Esophagus squamous epithelium (tissue), 5 donors: ENCODE data around the gene WWOX. TPM values are rescaled to one million over a fixed set of nuclear protein-coding genes. Genes with fewer than 3 reads are reported as not detected.

Source experiments
- DNase-seq: peaks from one replicate; lab custom pipeline; 2025; lab: John Stamatoyannopoulos, UW
- H3K27ac ChIP-seq, 4 donors: fragments of 200-600 bp; sonication (generic); one replicate each; pipeline ENCODE4 v1.5.1; 2016 to 2019; ENCODE audit warnings: mild to moderate bottlenecking in 1 of 4
- H3K27me3 ChIP-seq, 4 donors: fragments of 200-600 bp; sonication (generic); 1 replicate in 3 of 4; 2 replicates in 1 of 4; pipeline versions ENCODE4 v1.5.1 to v1.6.0; 2017 to 2021; ENCODE audit warnings: antibody characterized with exemption in 1 of 4
- H3K36me3 ChIP-seq, 3 donors: fragments of 200-600 bp; sonication (generic); one replicate each; pipeline ENCODE4 v1.5.1; 2016 to 2019
- H3K4me1 ChIP-seq, 3 donors: fragments of 200-600 bp; sonication (generic); one replicate each; pipeline ENCODE4 v1.5.1; 2017 to 2019
- H3K4me3 ChIP-seq, 4 donors: fragments of 200-600 bp; sonication (generic); 1 replicate in 3 of 4; 2 replicates in 1 of 4; pipeline ENCODE4 v1.5.1; 2016 to 2019; ENCODE audit warnings: mild to moderate bottlenecking in 2 of 4, moderate library complexity in 1 of 4
- H3K9me3 ChIP-seq, 3 donors: fragments of 200-600 bp; sonication (generic); one replicate each; pipeline ENCODE4 v1.5.1; 2016 to 2019
- CTCF ChIP-seq, 6 experiments: fragments of 450-650 bp in 4 of 6; fragments of 200-600 bp in 2 of 6; sonication (generic) in 2 of 6; IDR thresholded peaks; one replicate each; pipeline ENCODE4 v1.5.1; 2016 to 2019; ENCODE audit warnings: antibody characterized with exemption in 6 of 6, mild to moderate bottlenecking in 4 of 6, moderate library complexity in 4 of 6
- POLR2A ChIP-seq, 4 donors: fragments of 450-650 bp; IDR thresholded peaks; one replicate each; pipeline ENCODE4 v1.6.1; 2017; ENCODE audit warnings: antibody characterized with exemption in 4 of 4, mild to moderate bottlenecking in 4 of 4, moderate library complexity in 3 of 4
- WGBS, 2 donors: methylation state at CpG; one replicate each; pipeline ENCODE4 v1.1.5; 2018; 5-methylcytosine and 5-hydroxymethylcytosine counted together
- intact Hi-C: fragments of 100-400 bp; cut with DNase I; formaldehyde crosslinking; loops from one replicate; pipeline ENCODE4 v1.15.0; 2022
- total RNA-seq, 4 donors: library from RNA; depleted of rRNA; stranded (reverse); fragments of >200 nt; gene quantifications; one replicate each; pipeline ENCODE4 v1.1.0, GENCODE V29; 2016
- donor health status: DM: yes; HTN: yes; CAD: no.

The WWOX gene
- total RNA-seq, 4 donors from 2014 or later, result 20.9 to 31.1 (median 27.5) TPM

GRCh38 chr16:78205506-78205905, 106.1 kb downstream of the WWOX start:
- no peak overlapping the region for H3K4me3 ChIP-seq
- H3K4me1 ChIP-seq, result peaks cover 3 to 16% (median 9%) of the 10 kb centered on the region in 3 donors
- WGBS, 2 donors, result 89% methylated on average over 3 of the region's 3 CpGs
- intact Hi-C loops, result no loop called here
- no peaks in the 10 kb centered on the region for H3K9me3 ChIP-seq
- TF ChIP-seq CTCF (IDR thresholded peaks at IDR 0.05) (no peak), POLR2A (IDR thresholded peaks at IDR 0.05) (no peak)
- H3K27ac ChIP-seq, result no peak overlapping the region
- no peaks in the 10 kb centered on the region for H3K36me3 ChIP-seq
- no peak for DNase-seq
- no peaks in the 10 kb centered on the region for H3K27me3 ChIP-seq

GRCh38 chr16:78206623-78207223, 107.3 kb downstream of the WWOX start:
- no peak for TF ChIP-seq POLR2A (IDR thresholded peaks at IDR 0.05)
- no peak for TF ChIP-seq CTCF (IDR thresholded peaks at IDR 0.05)
- no peak overlapping the region for H3K27ac ChIP-seq
- intact Hi-C loops, result no loop called here
- 87 to 89% methylated on average over 2 of the region's 2 CpGs for WGBS, 2 donors
- peaks cover 14 to 28% (median 17%) of the 10 kb centered on the region in 3 donors for H3K4me1 ChIP-seq
- no peaks in the 10 kb centered on the region for H3K36me3 ChIP-seq
- H3K4me3 ChIP-seq, result no peak overlapping the region
- no peaks in the 10 kb centered on the region for H3K9me3 ChIP-seq
- DNase-seq, result no peak
- no peaks in the 10 kb centered on the region for H3K27me3 ChIP-seq

- no peak for DNase-seq
- peak overlapping the region in 1 of 4 donors; percentile 8 for H3K4me3 ChIP-seq
- 29 to 40% methylated on average over 10 of the region's 10 CpGs for WGBS, 2 donors
- H3K9me3 ChIP-seq, result no peaks in the 10 kb centered on the region
- no peak for TF ChIP-seq POLR2A (IDR thresholded peaks at IDR 0.05)
- no peak for TF ChIP-seq CTCF (IDR thresholded peaks at IDR 0.05)
- H3K27ac ChIP-seq, result peak overlapping the region; percentile 12 to 63 (median 31)
- intact Hi-C loops, result no loop called here
- H3K4me1 ChIP-seq, result peaks cover 15 to 40% (median 17%) of the 10 kb centered on the region in 3 donors
- H3K36me3 ChIP-seq, result no peaks in the 10 kb centered on the region
- no peaks in the 10 kb centered on the region for H3K27me3 ChIP-seq
Measured at GRCh38 chr16:78209951-78210661, 110.7 kb downstream of the WWOX start.

GRCh38 chr16:78211020-78211599, 111.7 kb downstream of the WWOX start:
- Histone ChIP-seq H3K27ac (peak overlapping the region in 3 of 4 donors; percentile 39 to 63 (median 43)), H3K4me1 (peaks cover 15 to 40% (median 17%) of the 10 kb centered on the region in 3 donors), H3K27me3 (no peaks in the 10 kb centered on the region), H3K4me3 (no peak overlapping the region), H3K36me3 (no peaks in the 10 kb centered on the region), H3K9me3 (no peaks in the 10 kb centered on the region)
- WGBS, 2 donors, result 83 to 92% methylated on average over 7 of the region's 7 CpGs
- TF ChIP-seq POLR2A (IDR thresholded peaks at IDR 0.05), result no peak
- no peak for TF ChIP-seq CTCF (IDR thresholded peaks at IDR 0.05)
- no peak for DNase-seq
- intact Hi-C loops, result no loop called here

GRCh38 chr16:78211946-78212345, 112.5 kb downstream of the WWOX start:
- 52 to 94% methylated on average over 2 of the region's 2 CpGs for WGBS, 2 donors
- DNase-seq, result no peak
- Histone ChIP-seq H3K4me3 (no peak overlapping the region), H3K9me3 (no peaks in the 10 kb centered on the region), H3K27ac (peak overlapping the region in 1 of 4 donors; percentile 61), H3K4me1 (peaks cover 15 to 40% (median 17%) of the 10 kb centered on the region in 3 donors), H3K36me3 (no peaks in the 10 kb centered on the region), H3K27me3 (no peaks in the 10 kb centered on the region)
- intact Hi-C loops, result no loop called here
- TF ChIP-seq CTCF (IDR thresholded peaks at IDR 0.05), result no peak
- no peak for TF ChIP-seq POLR2A (IDR thresholded peaks at IDR 0.05)
